HG03064 (cell line): Measurements from ENCODE around the gene SPIC.

ENCODE experiments used
- ATAC-seq: cut with Tn5 transposase; IDR thresholded peaks from one replicate; pipeline ENCODE4 v1.9.1; 2021; ENCODE audit warnings: low read depth; ENCODE audit not compliant: unreplicated experiment

Gene SPIC

GRCh38 chr12:101521136-101521535 is 46.0 kb downstream of the SPIC start:
- no peak for ATAC-seq

- ATAC-seq: no peak
Observed at GRCh38 chr12:101527682-101528081, 52.5 kb downstream of the SPIC start.

- no peak for ATAC-seq
Observed at GRCh38 chr12:101536069-101536674, 61.0 kb downstream of the SPIC start.
